ENCODE measurements around the gene DPH3. TPM values are rescaled to one million over a fixed set of nuclear protein-coding genes. Genes with fewer than 3 reads are reported as not detected.

The DPH3 gene
- total RNA-seq, 1 experiment from 2014 or later: 16.8 TPM

GRCh38 chr3:16249336-16249735, 15.4 kb downstream of the DPH3 start:
- no peak overlapping the region for H3K4me3 Mint-ChIP-seq (ENCODE audit: low read depth, unreplicated experiment)
- no peaks in the 10 kb centered on the region for H3K9me3 Mint-ChIP-seq (ENCODE audit: low read depth, unreplicated experiment)
- no peak for TF ChIP-seq CTCF (IDR thresholded peaks at IDR 0.05; ENCODE audit: unreplicated experiment)
- peaks cover 6% of the 10 kb centered on the region for H3K36me3 Mint-ChIP-seq (ENCODE audit: insufficient read depth, unreplicated experiment)
- no TSS peak for BruUV-seq (replicated peaks)
- DNase-seq: peak; percentile 27
- H3K4me1 Mint-ChIP-seq (ENCODE audit: low read depth, unreplicated experiment): peaks cover 26% of the 10 kb centered on the region
- CTCF ChIA-PET: no interaction called here
- H3K27ac Mint-ChIP-seq (ENCODE audit: unreplicated experiment): no peak overlapping the region
- H3K27me3 Mint-ChIP-seq (ENCODE audit: unreplicated experiment): peaks cover 14% of the 10 kb centered on the region
- intact Hi-C loops (cut with micrococcal nuclease; ENCODE audit: unreplicated experiment): loop anchor here (5.0 kb wide), 1 partner anchor 617 kb away; no protein-coding TSS in a partner anchor

DNA sequence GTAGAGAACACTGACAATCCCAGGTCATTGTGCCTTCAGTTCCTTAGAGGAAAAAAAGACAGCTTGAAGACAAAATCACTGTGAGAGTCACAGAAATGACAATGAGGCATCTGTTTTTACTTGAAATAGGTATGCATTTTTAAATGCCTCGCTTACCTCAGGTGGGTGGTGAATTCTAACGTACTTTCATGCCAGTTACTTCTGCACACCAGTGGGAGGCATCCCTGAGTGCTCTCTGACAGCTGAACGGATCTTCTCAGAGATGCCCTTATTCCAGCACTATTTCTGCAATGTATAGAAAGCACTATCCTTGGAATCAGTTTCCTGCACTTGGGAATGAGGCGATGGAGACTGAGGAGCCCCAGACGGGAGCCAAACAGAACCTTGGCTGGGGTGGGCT, 16.2 kb downstream of the DPH3 start:
- H3K4me3 Mint-ChIP-seq (ENCODE audit: low read depth, unreplicated experiment): no peak overlapping the region

DNA sequence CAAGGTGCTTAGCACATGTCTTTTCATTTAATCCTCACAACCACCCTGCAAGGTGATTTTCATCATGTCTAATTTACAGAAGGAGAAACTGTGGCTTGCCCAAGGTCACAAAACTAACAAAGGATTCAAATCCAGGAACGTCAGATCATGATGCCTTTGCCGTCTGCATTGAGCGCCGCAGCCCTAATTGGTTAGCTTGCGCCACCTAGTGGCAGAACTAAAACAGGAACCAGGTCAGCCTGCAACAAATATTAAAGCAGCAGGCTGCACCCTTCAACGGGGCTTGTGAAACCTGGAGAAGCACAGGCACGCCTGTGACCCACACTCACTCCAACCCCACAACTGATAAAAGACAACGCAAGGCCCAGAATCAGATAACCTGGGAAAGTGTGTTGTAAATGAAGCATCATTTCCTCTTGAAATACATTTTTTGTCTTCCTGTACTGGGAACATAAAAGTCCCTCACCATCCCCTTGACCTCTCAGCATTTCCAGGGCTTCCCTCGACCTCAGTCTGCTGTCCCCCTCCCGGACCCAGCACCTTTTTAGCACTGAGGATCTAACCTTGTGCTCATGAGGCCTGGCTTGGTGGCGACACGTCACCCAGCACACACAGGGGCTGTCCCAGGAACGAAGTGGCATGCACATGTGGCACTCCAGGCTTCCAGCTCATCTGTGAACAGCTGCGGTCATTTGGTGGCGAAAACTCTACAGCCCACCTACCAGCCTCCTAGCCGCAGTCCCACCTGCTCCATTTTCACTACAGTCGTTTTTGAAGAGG, 17.3 kb downstream of the DPH3 start:
- intact Hi-C loops (cut with micrococcal nuclease; ENCODE audit: unreplicated experiment): loop anchor here (1.0 to 5.0 kb wide), 4 partner anchors 69 to 615 kb away; no protein-coding TSS in a partner anchor
- DNase-seq: peak; percentile 78
- CTCF ChIA-PET: interaction anchor here (0.6 to 1.5 kb wide), 5 partner anchors 11 to 849 kb away, joined by 3 to 4 read pairs (median 3); partner anchors contain the start of genes DPH3 and OXNAD1
- no TSS peak for BruUV-seq (replicated peaks)
- peaks cover 23% of the 10 kb centered on the region for H3K4me1 Mint-ChIP-seq (ENCODE audit: low read depth, unreplicated experiment)
- no peaks in the 10 kb centered on the region for H3K9me3 Mint-ChIP-seq (ENCODE audit: low read depth, unreplicated experiment)
- H3K36me3 Mint-ChIP-seq (ENCODE audit: insufficient read depth, unreplicated experiment): peaks cover 6% of the 10 kb centered on the region
- TF ChIP-seq CTCF (IDR thresholded peaks at IDR 0.05; ENCODE audit: unreplicated experiment): peak; percentile 76
- H3K27me3 Mint-ChIP-seq (ENCODE audit: unreplicated experiment): peaks cover 14% of the 10 kb centered on the region
- peak overlapping the region; percentile 19 for H3K4me3 Mint-ChIP-seq (ENCODE audit: low read depth, unreplicated experiment)
- no peak overlapping the region for H3K27ac Mint-ChIP-seq (ENCODE audit: unreplicated experiment)

More for the DNA sequence above, 16.2 kb downstream of the DPH3 start:
- H3K9me3 Mint-ChIP-seq (ENCODE audit: low read depth, unreplicated experiment): no peaks in the 10 kb centered on the region
- H3K4me1 Mint-ChIP-seq (ENCODE audit: low read depth, unreplicated experiment): peaks cover 26% of the 10 kb centered on the region
- no peak for DNase-seq
- intact Hi-C loops (cut with micrococcal nuclease; ENCODE audit: unreplicated experiment): loop anchor here (5.0 kb wide), 1 partner anchor 616 kb away; no protein-coding TSS in a partner anchor
- peaks cover 14% of the 10 kb centered on the region for H3K27me3 Mint-ChIP-seq (ENCODE audit: unreplicated experiment)
- BruUV-seq (replicated peaks): no TSS peak
- TF ChIP-seq CTCF (IDR thresholded peaks at IDR 0.05; ENCODE audit: unreplicated experiment): no peak
- no peak overlapping the region for H3K27ac Mint-ChIP-seq (ENCODE audit: unreplicated experiment)
- H3K36me3 Mint-ChIP-seq (ENCODE audit: insufficient read depth, unreplicated experiment): peaks cover 6% of the 10 kb centered on the region
- CTCF ChIA-PET: interaction anchor here (0.9 to 1.1 kb wide), 2 partner anchors 10 to 299 kb away, joined by 3 read pairs; no protein-coding TSS in a partner anchor

GRCh38 chr3:16245609-16246008, 19.1 kb downstream of the DPH3 start:
- no TSS peak for BruUV-seq (replicated peaks)
- intact Hi-C loops (cut with micrococcal nuclease; ENCODE audit: unreplicated experiment): loop anchor here (2.0 to 5.0 kb wide), 2 partner anchors 431 to 613 kb away; no protein-coding TSS in a partner anchor
- Mint-ChIP-seq H3K4me1 (ENCODE audit: low read depth, unreplicated experiment) (peaks cover 15% of the 10 kb centered on the region), H3K27me3 (ENCODE audit: unreplicated experiment) (peaks cover 14% of the 10 kb centered on the region), H3K9me3 (ENCODE audit: low read depth, unreplicated experiment) (no peaks in the 10 kb centered on the region), H3K27ac (ENCODE audit: unreplicated experiment) (no peak overlapping the region), H3K4me3 (ENCODE audit: low read depth, unreplicated experiment) (no peak overlapping the region), H3K36me3 (ENCODE audit: insufficient read depth, unreplicated experiment) (peaks cover 6% of the 10 kb centered on the region)
- CTCF ChIA-PET: no interaction called here
- no peak for TF ChIP-seq CTCF (IDR thresholded peaks at IDR 0.05; ENCODE audit: unreplicated experiment)
- no peak for DNase-seq
